Left lung (tissue), 10 donors: Measurements from ENCODE around the gene HDAC4. TPM values are rescaled to one million over a fixed set of nuclear protein-coding genes. Genes with fewer than 3 reads are reported as not detected.

ENCODE experiments used
- ATAC-seq: fragments of 200-7000 bp; cut with Tn5 transposase; one replicate; pipeline ENCODE4 v1.9.1; 2020; ENCODE audit warnings: moderate library complexity
- DNase-seq, 4 donors: peaks; one replicate each; pipeline ENCODE4 v3.0.0-alpha.2; 2013 to 2020
- H3K27ac ChIP-seq, 2 donors: fragments of 200-600 bp; sonication (generic) in 1 of 2; one replicate each; pipeline versions ENCODE4 v1.5.0 to v1.8.0; 2020 to 2021
- H3K27me3 ChIP-seq, 2 donors: fragments of 200-600 bp; sonication (generic) in 1 of 2; one replicate each; pipeline versions ENCODE4 v1.5.0 to v1.8.0; 2020 to 2021
- H3K36me3 ChIP-seq, 2 donors: fragments of 200-600 bp; sonication (generic) in 1 of 2; one replicate each; pipeline versions ENCODE4 v1.5.0 to v1.8.0; 2020 to 2021
- H3K4me1 ChIP-seq, 2 donors: fragments of 200-600 bp; one replicate each; pipeline ENCODE4 v1.8.0; 2021
- H3K4me3 ChIP-seq, 2 donors: fragments of 200-600 bp; sonication (generic) in 1 of 2; one replicate each; pipeline versions ENCODE4 v1.5.0 to v1.8.0; 2020 to 2021; ENCODE audit warnings: mild to moderate bottlenecking in 1 of 2
- H3K9me3 ChIP-seq, 2 donors: fragments of 200-600 bp; sonication (generic) in 1 of 2; one replicate each; pipeline versions ENCODE4 v1.5.0 to v1.8.0; 2020 to 2021
- CTCF ChIP-seq, 2 donors: fragments of 200-600 bp; sonication (generic) in 1 of 2; IDR thresholded peaks; one replicate each; pipeline versions ENCODE4 v1.5.0 to v1.8.0; 2021; ENCODE audit warnings: antibody characterized with exemption in 2 of 2
- intact Hi-C, 2 donors: fragments of 100-400 bp; cut with DNase I; formaldehyde crosslinking; loops; one replicate each; pipeline versions ENCODE4 v1.11.2 to v1.14.2; 2022
- polyA plus RNA-seq, 6 donors: library from polyadenylated mRNA; unstranded; fragments of 120-200 nt; gene quantifications; one replicate each; pipeline ENCODE4 v1.2.1, GENCODE V29; 2013; ENCODE audit not compliant: insufficient read length in 6 of 6
- total RNA-seq, 2 donors: library from RNA; stranded (reverse); fragmentation: NEBNext Ultra II Directional; extraction: Animal tissue kit (Norgen Biotek cat#: 25700); gene quantifications; one replicate each; pipeline ENCODE4 v1.2.1, GENCODE V29; 2021
- donor health status: DM: no; HTN: yes; CAD: no.
- donor health status: DM: no; HTN: no; CAD: no.

The HDAC4 gene
- total and polyA plus RNA-seq, 8 donors = 9.9 to 36.8 (median 12.8) TPM

DNA sequence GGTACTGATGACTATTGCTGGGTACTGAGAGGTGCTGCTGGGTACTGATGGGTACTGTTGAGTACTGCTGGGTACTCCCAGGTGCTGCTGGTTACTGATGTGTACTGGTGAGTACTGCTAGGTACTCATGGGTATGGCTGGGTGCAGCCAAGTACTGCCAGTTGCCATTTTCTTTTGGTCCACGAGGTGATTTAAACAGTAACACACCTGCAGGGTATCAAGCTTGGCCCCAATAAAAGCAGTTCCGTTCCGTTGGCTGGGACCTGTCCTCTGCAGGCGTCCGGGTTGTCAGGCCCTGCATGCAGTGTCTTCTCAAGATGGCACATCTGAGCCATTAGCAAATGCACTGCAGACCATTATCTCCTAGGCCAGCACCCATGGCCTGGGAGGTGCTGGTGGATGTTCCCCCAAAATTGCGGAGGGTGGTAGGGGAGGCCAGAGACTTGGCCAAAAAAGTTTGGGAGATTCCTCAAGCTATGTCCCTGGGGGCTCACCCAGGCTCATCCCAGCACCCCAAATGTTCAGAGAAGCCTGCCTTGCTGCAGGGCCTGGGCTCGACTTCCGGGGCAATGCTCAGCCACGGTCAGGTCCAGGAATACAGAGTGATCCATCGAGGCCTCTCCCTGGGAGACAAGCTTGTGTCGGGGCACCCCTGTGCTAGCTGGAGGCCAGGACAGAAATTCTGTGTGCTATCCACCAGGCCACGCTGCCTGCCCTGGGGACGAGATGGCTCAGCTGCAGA, 387.7 kb downstream of the HDAC4 start:
- intact Hi-C loops = no loop called here
- Histone ChIP-seq H3K27me3 (peaks cover 0 to 68% of the 10 kb centered on the region in 2 donors), H3K36me3 (no peaks in the 10 kb centered on the region), H3K4me3 (no peak overlapping the region), H3K27ac (no peak overlapping the region), H3K9me3 (no peaks in the 10 kb centered on the region), H3K4me1 (no peaks in the 10 kb centered on the region)
- ATAC-seq (no peak), DNase-seq (peak in 1 of 4 donors; percentile 15)
- no peak for TF ChIP-seq CTCF (IDR thresholded peaks at IDR 0.05)

DNA sequence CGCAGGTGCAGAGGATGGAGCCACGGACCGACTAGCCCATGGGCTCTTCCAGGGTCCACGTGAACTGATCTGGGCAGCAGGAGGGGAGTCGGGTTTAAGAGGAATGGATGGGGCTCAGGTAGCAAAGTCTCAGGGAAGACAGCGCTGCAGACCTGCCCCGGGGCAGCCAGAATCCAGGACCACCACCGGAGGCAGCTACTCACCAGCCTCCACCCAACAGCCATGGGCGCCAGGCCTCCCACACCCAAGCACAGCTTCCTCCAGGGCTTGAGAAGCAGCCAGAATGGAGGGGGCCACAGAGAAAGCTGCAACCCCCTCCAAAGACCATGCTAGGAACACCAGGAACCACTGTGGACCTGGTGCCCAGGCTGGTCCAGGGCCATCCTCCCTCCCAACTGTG, 388.6 kb downstream of the HDAC4 start:
- peaks cover 0 to 76% of the 10 kb centered on the region in 2 donors for H3K27me3 ChIP-seq
- no peak for ATAC-seq
- H3K9me3 ChIP-seq = no peaks in the 10 kb centered on the region
- no peaks in the 10 kb centered on the region for H3K4me1 ChIP-seq
- no peaks in the 10 kb centered on the region for H3K36me3 ChIP-seq
- intact Hi-C loops = no loop called here
- TF ChIP-seq CTCF (IDR thresholded peaks at IDR 0.05) = no peak
- H3K4me3 ChIP-seq = no peak overlapping the region
- DNase-seq = peak in 1 of 4 donors; percentile 11
- no peak overlapping the region for H3K27ac ChIP-seq

DNA sequence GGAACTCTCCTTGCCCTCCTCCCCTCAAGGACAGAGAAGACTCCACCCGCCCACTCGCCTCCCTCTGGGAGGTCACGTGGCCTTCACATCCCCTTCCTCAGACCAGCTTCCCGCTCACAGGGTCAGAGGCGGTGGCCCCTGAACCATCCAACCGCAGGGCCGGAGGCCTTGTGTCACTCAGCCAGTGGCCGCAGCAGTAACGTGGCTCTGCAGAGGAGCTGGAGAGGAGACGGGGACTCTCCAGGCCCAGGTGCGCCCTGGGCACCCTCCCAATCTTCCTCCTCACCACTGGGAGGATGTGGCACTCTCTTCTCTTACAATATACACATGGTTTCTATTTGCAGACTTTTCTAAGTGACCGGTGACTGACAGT, 391.2 kb downstream of the HDAC4 start:
- ATAC-seq = no peak

DNA sequence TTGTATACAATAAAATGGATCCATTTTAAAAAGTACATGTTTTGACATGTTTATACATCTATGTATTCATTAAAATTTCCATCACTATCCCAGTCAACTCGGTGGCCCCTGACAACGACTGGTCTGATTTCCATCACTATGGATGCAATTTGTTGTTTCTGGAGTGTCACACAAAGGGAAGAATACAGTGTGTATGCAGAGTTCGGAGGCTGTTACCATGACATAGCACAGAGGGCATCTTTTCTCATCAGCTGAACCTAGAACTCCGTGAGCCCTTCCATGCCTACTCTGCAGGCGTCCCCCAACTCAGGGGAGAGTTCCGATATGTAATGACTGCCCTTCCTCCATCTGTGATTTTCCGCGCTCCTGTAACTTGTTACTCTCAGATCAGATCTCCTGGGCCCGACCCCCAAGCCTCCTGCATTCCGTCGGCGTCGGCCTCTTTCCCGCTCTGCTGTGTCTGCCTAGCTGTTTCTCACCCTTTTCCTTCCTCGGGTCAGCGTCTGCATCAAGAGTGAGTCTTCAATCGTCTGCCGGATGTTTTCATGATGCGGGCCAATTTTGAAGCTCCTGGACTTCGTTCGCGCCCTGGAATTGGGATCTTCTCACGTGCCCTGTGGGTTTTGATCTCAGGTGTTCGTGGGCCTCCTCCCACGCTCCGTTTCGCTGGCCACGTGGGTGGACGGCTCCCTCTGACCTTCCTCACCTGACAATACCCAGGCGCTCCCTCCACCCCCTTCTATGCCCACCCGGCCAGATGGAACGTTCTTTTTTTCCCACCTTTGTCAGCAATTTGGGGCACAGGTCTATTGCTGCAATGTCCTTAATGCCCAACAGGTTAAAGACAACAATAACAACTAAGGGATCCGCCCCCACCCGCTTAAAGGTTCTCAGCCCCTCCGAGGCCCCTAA, 391.9 kb downstream of the HDAC4 start:
- Histone ChIP-seq H3K4me3 (no peak overlapping the region), H3K27me3 (peaks cover 0 to 79% of the 10 kb centered on the region in 2 donors), H3K36me3 (no peaks in the 10 kb centered on the region), H3K4me1 (no peaks in the 10 kb centered on the region), H3K27ac (no peak overlapping the region), H3K9me3 (no peaks in the 10 kb centered on the region)
- intact Hi-C loops = no loop called here
- no peak for ATAC-seq
- no peak for TF ChIP-seq CTCF (IDR thresholded peaks at IDR 0.05)
- peak in 1 of 4 donors; percentile 10 for DNase-seq

More for the DNA sequence above, 391.2 kb downstream of the HDAC4 start:
- no peaks in the 10 kb centered on the region for H3K9me3 ChIP-seq
- peaks cover 0 to 77% of the 10 kb centered on the region in 2 donors for H3K27me3 ChIP-seq
- H3K27ac ChIP-seq = no peak overlapping the region
- no peaks in the 10 kb centered on the region for H3K36me3 ChIP-seq
- no peaks in the 10 kb centered on the region for H3K4me1 ChIP-seq
- peak in 1 of 4 donors; percentile 24 for DNase-seq
- TF ChIP-seq CTCF (IDR thresholded peaks at IDR 0.05) = no peak
- no peak overlapping the region for H3K4me3 ChIP-seq
- intact Hi-C loops = no loop called here

- Histone ChIP-seq H3K27ac (no peak overlapping the region), H3K4me1 (no peaks in the 10 kb centered on the region), H3K4me3 (no peak overlapping the region), H3K27me3 (peaks cover 0 to 78% of the 10 kb centered on the region in 2 donors), H3K36me3 (no peaks in the 10 kb centered on the region), H3K9me3 (no peaks in the 10 kb centered on the region)
- intact Hi-C loops = no loop called here
- ATAC-seq (no peak), DNase-seq (no peak)
- TF ChIP-seq CTCF (IDR thresholded peaks at IDR 0.05) = no peak
Measured at GRCh38 chr2:239008004-239008403, 392.8 kb downstream of the HDAC4 start.
